IPS-18c (cell line): ENCODE data around the gene FBLN2.

ENCODE experiments used
- H3K4me3 ChIP-seq: 2 replicates; pipeline ENCODE4 v1.7.0; 2013; ENCODE audit warnings: low read depth, mild to moderate bottlenecking, low read length, moderate library complexity; ENCODE audit not compliant: insufficient read depth
- H3K9me3 ChIP-seq: one replicate; pipeline ENCODE4 v1.6.1; 2013; ENCODE audit warnings: mild to moderate bottlenecking, low read length, moderate library complexity; ENCODE audit not compliant: control insufficient read depth, insufficient read depth

The FBLN2 gene

DNA sequence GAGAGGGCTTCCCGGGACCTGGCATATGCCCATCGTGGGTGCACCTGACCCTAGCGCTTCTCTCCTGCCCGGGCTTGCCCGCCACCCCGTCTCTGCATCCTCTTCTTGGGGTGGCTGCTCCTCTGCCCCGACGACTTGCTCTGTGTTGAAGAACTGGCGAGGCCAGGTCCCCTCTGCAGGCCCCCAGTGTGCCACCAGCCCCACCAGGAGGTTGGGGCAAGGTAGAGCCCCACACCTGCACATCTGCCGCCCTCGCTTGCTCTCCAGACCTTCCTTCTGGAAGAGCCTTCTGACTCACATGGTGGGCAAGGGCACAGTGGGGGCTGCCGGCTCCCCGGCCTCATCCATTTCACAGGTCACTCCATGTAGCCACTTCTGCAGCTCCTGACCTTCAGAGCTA, 84.3 kb downstream of the FBLN2 start:
- no peaks in the 10 kb centered on the region for H3K9me3 ChIP-seq
- H3K4me3 ChIP-seq = no peak overlapping the region

- Histone ChIP-seq H3K9me3 (no peaks in the 10 kb centered on the region), H3K4me3 (no peak overlapping the region)
Measured at GRCh38 chr3:13634151-13634550, 85.2 kb downstream of the FBLN2 start.

GRCh38 chr3:13634615-13635014, 85.7 kb downstream of the FBLN2 start:
- no peak overlapping the region for H3K4me3 ChIP-seq
- H3K9me3 ChIP-seq = no peaks in the 10 kb centered on the region

- no peak overlapping the region for H3K4me3 ChIP-seq
- no peaks in the 10 kb centered on the region for H3K9me3 ChIP-seq
Measured at GRCh38 chr3:13636186-13636585, 87.3 kb downstream of the FBLN2 start.

DNA sequence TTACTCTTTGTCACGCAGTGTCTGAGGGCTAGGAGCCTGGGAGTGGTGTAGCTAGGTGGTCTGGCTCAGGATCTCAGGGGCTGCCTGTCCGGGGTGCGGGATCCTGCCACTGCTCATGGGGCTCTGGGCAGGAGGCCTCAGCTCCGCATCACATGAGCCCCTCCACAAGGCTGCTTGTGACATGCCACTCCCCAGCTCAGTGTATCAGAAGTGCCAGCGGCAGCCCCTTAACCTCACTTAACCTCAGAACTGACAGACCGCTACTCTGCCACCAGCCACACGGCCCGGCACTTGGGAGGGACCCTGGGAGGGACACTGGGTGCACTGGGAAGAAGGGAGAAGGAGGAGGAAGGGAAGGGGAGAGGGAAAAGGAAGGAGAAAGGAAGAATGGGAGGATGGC, 87.9 kb downstream of the FBLN2 start:
- no peak overlapping the region for H3K4me3 ChIP-seq
- H3K9me3 ChIP-seq = no peaks in the 10 kb centered on the region

- Histone ChIP-seq H3K4me3 (no peak overlapping the region), H3K9me3 (no peaks in the 10 kb centered on the region)
Measured at GRCh38 chr3:13637311-13637891, 88.5 kb downstream of the FBLN2 start.

DNA sequence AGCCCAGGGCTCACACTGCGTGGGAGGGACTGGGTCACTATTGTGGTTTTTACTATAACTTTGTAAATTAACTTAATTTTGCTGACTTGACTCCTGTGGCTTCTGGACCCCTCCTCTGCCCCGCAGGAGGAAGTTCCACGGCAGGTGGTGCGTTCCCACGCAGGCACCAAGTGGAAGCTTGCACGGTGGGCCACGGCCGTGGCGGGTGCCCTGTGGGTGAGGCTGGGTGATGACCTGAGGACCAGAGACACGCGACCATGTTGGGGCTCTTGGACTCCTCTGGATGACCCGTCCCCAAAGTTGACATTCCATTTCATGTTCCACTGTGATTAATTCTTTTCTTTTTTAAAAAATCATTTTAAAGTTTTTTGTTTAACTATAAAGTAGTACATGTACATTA, 89.0 kb downstream of the FBLN2 start:
- H3K4me3 ChIP-seq = no peak overlapping the region

DNA sequence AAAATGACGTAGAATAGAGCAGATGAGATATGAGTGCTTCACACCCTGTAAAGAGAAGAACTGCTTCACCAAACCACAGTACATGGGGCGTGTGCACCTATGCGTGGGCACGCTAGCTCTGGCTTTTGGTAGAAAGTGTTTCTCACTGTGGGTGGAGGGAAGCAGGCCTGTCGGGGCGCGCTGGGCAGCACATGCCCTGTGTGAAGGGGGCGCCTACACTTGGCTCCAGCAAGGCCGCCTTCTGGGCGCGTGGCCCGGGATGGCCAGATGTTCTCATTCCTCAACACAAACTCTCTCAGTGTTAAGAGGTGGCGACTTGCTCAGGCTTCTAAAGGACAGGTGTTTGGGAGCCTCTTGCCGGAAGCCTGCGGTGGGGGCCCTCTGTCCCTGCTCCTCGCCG, 90.0 kb downstream of the FBLN2 start:
- Histone ChIP-seq H3K9me3 (no peaks in the 10 kb centered on the region), H3K4me3 (no peak overlapping the region)

More for the DNA sequence above, 89.0 kb downstream of the FBLN2 start:
- H3K9me3 ChIP-seq = no peaks in the 10 kb centered on the region

GRCh38 chr3:13642597-13642996, 93.7 kb downstream of the FBLN2 start:
- Histone ChIP-seq H3K4me3 (no peak overlapping the region), H3K9me3 (no peaks in the 10 kb centered on the region)

DNA sequence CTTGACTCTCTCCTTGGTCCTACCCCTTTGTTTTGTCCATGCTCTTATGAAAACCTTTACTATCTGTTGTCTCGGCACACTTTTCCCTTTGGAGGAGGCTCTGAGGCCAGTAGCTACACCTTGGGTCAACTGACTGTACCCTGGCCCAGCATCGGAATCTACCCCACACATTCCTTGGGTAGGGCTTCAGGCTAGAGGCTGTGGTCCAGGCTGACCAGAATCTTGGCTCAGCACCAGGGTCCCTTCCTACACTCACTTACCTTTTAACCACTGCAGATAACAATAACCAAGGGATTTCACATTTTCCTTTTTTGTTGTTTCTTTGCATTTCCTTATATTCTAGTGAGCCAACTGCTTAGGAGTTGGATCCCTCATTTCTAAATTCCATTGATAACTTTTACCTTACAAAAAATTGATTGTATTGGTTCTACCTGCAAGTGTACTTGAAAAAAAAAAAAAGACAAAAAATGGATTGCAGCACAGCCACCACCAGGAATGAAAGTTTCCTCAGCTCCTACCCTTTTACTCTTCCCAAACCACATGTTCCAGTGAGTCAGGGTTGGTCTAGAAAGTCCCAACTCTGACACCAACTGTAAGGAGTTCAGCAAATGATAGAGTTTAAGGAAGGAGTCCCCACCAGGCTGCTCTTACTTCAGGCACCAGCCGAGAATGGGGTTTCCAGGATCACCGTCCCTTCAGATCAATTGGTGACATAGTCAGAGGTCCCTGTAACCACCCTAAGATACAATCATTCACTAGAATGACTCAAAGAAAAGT, 95.6 kb downstream of the FBLN2 start:
- Histone ChIP-seq H3K4me3 (no peak overlapping the region), H3K9me3 (no peaks in the 10 kb centered on the region)

- Histone ChIP-seq H3K9me3 (no peaks in the 10 kb centered on the region), H3K4me3 (no peak overlapping the region)
Measured at GRCh38 chr3:13645801-13646637, 97.1 kb downstream of the FBLN2 start.

GRCh38 chr3:13647298-13648059, 98.6 kb downstream of the FBLN2 start:
- Histone ChIP-seq H3K9me3 (no peaks in the 10 kb centered on the region), H3K4me3 (no peak overlapping the region)

DNA sequence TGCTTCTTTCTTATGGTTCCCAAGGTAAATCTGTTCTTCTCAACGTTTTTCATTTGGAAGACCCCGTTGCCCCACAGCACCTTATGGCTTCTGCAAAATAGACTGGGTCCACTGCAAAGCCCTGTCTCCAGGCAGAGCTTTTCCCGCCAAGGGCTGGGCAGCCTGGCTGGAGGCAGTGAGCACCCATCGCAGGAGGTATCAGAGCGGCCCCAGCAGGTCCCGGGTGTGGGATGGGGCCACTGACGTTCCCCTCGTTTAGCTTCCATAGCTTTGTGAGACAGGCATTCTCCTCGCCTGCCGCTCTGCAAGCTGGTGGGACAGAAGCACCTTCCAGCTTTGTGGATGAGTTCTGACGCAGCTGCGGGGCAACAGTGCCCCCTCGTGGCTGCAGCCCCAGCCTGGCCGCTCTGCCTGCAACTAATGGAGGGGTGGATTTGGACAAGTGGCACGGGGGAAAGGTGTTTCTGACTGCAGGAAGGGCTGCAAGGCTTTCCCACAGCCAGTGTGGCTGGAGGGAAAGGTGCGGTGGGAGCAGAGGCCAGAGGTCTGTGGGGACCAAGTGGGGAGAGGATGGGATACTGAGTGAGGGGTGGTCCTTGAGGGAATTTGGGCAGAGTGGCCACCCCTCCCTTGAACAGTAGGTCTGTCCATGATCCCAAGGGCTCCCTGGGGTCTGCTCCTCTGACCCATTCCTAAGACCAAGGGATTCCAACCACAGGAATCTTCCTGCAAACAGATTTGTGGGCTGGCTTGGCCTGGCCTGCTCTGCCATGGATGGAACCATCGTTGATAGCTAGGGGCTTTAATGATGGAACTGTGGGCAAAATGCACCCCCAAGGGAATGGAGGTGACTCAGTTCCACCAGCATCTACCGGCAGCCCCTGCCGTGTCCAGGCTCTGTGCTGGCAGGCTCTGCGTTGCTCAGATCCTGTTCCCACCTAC, 99.4 kb downstream of the FBLN2 start:
- Histone ChIP-seq H3K9me3 (no peaks in the 10 kb centered on the region), H3K4me3 (no peak overlapping the region)

DNA sequence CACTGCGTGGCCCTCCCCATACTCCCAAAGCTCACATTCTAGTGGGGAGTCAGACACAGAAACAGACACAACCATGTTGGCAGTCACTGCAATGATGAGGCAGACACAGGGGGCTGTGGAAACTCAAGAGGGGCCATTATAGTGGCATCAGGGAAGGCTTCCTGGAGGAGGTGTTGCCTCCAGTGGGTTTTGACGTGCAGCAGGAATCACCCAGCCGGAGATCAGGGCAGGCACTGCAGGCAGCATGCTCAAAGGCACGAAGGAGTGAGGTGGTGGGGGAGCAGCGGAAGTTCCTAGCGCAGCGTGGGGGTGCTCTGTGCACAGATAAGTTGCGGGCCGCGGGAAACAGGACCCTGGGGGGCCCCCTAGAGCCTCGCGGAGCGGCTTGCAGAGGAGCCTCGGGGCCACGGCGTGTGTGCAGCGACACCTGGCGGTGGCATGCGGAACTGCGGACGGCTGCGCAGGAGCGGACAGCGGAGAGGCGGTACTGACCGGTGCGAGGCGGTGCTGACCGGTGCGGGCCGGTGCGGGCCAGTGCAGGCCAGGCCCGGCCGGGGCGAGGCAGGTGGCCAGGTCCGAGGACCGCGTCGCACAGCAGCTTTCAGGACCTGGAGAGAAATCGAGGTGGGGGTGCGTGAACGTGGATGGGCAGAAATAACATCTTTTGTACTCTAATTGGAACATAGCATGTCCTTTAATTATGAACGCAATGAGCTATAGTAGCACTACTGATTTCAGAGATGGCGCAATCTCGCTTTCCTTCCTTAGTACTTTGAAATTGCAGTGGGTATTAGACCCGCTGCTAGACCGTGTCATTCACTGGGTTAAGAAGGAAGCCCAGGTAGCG, 101.5 kb downstream of the FBLN2 start:
- H3K4me3 ChIP-seq = no peak overlapping the region
- no peaks in the 10 kb centered on the region for H3K9me3 ChIP-seq

DNA sequence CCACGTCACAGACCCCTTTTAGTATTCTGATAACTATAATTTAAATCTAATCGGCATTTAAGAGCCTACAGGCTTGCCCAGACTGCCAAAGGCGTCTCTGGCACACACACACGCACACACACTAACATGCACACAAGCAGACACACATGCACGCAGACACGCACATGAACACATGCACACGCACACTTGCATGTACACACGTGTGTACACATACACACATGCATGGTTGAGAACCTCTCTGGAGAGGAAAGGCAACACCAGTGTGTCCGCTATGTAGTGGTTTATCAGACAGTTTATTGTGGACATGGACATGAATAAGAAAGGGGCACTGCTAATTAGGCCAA, 102.1 kb downstream of the FBLN2 start:
- Histone ChIP-seq H3K4me3 (no peak overlapping the region), H3K9me3 (no peaks in the 10 kb centered on the region)
